GM23338 (cell line): ENCODE measurements around the gene ARMH1.

ENCODE experiments used
- CREB1 ChIP-seq: fragments of 250-450 bp; sonication (Bioruptor Pico); IDR thresholded peaks from 2 replicates; pipeline ENCODE4 v1.5.0; 2020; ENCODE audit warnings: low read depth, mild to moderate bottlenecking, moderate library complexity
- EZH2 ChIP-seq: fragments of 200-600 bp; sonication (generic); IDR thresholded peaks from one replicate; pipeline ENCODE4 v1.8.0; 2017; ENCODE audit warnings: antibody characterized with exemption, mild to moderate bottlenecking, low read depth; ENCODE audit not compliant: unreplicated experiment
- EZH2phosphoT487 ChIP-seq: fragments of 200-600 bp; sonication (generic); IDR thresholded peaks from one replicate; pipeline ENCODE4 v1.8.1; 2018; ENCODE audit warnings: antibody characterized with exemption; ENCODE audit not compliant: unreplicated experiment
- JUNB ChIP-seq: IDR thresholded peaks from one replicate; pipeline ENCODE4 v1.6.1; 2016; ENCODE audit warnings: antibody characterized with exemption; ENCODE audit not compliant: unreplicated experiment
- POLR2AphosphoS5 ChIP-seq: IDR thresholded peaks from 2 replicates; pipeline ENCODE4 v1.6.1; 2016; ENCODE audit warnings: antibody characterized with exemption, low read depth
- ZNF114 ChIP-seq: fragments of 250-450 bp; sonication (Bioruptor Pico); IDR thresholded peaks from 2 replicates; pipeline ENCODE4 v1.5.0; 2020; ENCODE audit warnings: mild to moderate bottlenecking, moderate library complexity
- ZNF331 ChIP-seq: fragments of 250-450 bp; sonication (Bioruptor Pico); IDR thresholded peaks from 2 replicates; pipeline ENCODE4 v1.5.0; 2020; ENCODE audit warnings: low read depth, mild to moderate bottlenecking, moderate library complexity
- TF ChIP-seq, protein P1 (sequence below), 2 experiments: fragments of 200-600 bp in 1 of 2; sonication (generic) in 1 of 2; conservative IDR thresholded peaks; 2 replicates each; pipeline versions ENCODE4 v1.5.1 to v1.6.1; 2016 to 2017; ENCODE audit warnings: antibody characterized with exemption in 2 of 2, low read depth in 2 of 2, mild to moderate bottlenecking in 2 of 2, moderate library complexity in 1 of 2
- TF ChIP-seq, protein P2 (sequence below): IDR thresholded peaks from one replicate; pipeline ENCODE4 v1.6.1; 2018; ENCODE audit warnings: antibody characterized with exemption; ENCODE audit not compliant: unreplicated experiment

DNA sequence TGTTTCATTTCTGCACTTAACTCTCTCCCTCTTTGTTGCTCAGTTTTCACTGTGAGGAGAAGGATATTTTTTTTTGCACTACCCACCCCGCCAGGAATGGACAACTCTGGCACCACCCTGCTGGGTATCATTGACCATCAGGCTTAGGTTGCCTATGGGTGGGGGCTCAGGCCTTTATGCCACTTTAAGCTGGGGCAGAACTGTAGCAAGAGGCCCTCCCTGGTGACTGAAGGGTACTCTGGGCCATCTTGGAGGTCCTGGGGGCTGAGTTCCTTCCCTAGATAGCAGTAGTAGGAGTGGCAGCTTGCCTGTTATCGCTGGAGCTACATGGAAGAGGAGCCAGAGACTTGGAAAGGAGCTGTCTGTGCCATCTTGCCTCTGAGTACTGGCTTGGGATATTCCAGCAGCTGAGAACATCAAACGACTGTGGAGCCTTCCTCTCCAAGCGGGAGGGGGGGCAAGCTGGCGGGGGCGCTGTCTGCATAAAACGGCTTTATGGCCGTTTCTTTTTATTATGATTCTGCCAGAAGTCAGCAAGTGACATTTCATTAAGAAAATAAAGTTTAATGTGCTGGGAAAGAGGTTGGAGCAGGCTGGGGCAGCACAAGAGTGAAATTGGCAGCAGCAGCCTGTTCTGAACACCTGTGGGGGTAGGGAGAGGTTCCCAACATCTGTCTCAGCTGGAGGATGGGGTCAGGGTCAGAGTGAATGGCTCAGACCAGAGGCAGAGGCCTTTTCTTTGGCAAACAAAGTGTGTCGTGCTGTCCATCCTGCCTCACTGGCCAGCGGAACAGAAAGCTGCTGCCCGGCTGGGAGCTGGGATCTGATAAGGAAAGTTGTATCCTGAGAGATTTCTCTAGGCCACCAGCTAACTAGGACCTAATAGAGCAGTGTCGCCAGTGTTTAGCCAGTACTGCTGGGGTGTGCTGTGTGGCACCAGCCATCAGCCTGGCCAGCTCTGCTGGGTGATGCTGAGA lies 33.1 kb upstream of the ARMH1 start:
- TF ChIP-seq, protein P1, sequence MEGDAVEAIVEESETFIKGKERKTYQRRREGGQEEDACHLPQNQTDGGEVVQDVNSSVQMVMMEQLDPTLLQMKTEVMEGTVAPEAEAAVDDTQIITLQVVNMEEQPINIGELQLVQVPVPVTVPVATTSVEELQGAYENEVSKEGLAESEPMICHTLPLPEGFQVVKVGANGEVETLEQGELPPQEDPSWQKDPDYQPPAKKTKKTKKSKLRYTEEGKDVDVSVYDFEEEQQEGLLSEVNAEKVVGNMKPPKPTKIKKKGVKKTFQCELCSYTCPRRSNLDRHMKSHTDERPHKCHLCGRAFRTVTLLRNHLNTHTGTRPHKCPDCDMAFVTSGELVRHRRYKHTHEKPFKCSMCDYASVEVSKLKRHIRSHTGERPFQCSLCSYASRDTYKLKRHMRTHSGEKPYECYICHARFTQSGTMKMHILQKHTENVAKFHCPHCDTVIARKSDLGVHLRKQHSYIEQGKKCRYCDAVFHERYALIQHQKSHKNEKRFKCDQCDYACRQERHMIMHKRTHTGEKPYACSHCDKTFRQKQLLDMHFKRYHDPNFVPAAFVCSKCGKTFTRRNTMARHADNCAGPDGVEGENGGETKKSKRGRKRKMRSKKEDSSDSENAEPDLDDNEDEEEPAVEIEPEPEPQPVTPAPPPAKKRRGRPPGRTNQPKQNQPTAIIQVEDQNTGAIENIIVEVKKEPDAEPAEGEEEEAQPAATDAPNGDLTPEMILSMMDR (conservative IDR thresholded peaks at IDR 0.05; ENCODE audit: low read depth in 2 of 2): no peak
- TF ChIP-seq EZH2: no peak
- TF ChIP-seq EZH2phosphoT487: no peak
- no peak for TF ChIP-seq POLR2AphosphoS5
- TF ChIP-seq, protein P2, sequence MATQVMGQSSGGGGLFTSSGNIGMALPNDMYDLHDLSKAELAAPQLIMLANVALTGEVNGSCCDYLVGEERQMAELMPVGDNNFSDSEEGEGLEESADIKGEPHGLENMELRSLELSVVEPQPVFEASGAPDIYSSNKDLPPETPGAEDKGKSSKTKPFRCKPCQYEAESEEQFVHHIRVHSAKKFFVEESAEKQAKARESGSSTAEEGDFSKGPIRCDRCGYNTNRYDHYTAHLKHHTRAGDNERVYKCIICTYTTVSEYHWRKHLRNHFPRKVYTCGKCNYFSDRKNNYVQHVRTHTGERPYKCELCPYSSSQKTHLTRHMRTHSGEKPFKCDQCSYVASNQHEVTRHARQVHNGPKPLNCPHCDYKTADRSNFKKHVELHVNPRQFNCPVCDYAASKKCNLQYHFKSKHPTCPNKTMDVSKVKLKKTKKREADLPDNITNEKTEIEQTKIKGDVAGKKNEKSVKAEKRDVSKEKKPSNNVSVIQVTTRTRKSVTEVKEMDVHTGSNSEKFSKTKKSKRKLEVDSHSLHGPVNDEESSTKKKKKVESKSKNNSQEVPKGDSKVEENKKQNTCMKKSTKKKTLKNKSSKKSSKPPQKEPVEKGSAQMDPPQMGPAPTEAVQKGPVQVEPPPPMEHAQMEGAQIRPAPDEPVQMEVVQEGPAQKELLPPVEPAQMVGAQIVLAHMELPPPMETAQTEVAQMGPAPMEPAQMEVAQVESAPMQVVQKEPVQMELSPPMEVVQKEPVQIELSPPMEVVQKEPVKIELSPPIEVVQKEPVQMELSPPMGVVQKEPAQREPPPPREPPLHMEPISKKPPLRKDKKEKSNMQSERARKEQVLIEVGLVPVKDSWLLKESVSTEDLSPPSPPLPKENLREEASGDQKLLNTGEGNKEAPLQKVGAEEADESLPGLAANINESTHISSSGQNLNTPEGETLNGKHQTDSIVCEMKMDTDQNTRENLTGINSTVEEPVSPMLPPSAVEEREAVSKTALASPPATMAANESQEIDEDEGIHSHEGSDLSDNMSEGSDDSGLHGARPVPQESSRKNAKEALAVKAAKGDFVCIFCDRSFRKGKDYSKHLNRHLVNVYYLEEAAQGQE: no peak
- no peak for TF ChIP-seq JUNB
- no peak for TF ChIP-seq ZNF114 (CRISPR knock-in tag)
- no peak for TF ChIP-seq CREB1 (CRISPR knock-in tag)
- no peak for TF ChIP-seq ZNF331
